Retina (tissue), 1 donor: ENCODE data around the gene SLC35F4.
A peak's percentile ranks its signal among the peaks of the same experiment; 100 is the strongest.

Source experiments
- DNase-seq: peaks from one replicate; pipeline ENCODE4 v3.0.0-alpha.2; 2016

The SLC35F4 gene

DNA sequence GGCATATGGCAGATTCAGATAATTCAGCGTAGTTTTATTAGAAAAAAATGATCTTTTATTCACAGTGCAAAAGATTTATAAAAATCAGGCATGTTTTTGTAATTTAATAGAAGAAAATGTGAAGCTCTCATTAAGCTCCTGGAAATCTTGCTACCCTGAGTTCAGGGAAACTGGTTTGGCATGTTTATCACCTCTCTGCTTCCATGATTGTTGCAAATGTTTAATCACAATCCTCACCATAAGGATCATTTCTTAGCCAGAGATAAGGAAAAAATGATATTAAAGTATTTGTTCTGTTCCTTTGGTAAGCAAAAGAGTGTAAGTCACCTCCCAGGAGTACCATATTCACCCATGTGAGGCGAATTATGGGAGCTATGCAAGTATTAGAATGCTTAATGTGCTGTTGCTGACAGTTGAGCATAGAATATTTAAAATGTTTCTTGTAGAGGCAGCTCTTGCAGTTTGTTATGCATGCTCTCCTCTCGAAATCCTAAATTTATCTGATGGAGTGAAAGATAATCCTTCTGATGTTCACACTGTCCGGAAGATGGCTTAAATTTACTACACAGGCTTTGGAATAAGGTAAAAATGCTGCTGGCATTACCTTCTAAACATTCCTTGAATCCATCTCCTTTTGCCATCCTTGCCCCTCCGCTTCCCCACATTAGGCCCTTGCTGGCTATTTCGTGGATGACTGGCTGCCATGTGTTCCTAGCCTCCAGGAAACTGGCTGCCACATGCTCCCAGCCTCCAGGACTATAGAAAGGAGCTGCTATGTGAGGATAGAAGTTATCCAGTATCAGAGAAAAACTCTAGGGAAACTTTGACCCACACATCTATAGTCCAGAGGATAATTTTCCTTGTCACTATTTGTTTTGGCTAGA lies 256.5 kb downstream of the SLC35F4 start:
- no peak for DNase-seq

DNA sequence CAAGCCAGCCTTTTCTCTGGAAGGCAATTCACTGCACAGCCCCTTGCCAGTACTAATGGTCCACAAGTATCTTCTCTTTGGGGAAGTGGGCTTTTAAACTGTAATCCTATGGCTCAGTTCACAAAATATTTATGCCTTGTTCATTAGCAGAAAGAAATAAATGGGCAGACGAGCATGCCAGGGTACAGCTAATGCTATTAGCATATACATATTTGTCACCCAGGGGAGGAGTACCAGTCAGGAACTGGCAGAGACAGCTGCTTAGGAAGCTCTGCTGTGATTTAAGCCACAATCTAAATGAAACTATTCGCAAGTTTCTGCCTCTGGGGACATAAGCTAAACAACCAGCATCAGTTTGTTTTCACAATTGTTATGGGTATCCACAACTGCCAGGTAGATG lies 258.8 kb downstream of the SLC35F4 start:
- DNase-seq, result no peak

DNA sequence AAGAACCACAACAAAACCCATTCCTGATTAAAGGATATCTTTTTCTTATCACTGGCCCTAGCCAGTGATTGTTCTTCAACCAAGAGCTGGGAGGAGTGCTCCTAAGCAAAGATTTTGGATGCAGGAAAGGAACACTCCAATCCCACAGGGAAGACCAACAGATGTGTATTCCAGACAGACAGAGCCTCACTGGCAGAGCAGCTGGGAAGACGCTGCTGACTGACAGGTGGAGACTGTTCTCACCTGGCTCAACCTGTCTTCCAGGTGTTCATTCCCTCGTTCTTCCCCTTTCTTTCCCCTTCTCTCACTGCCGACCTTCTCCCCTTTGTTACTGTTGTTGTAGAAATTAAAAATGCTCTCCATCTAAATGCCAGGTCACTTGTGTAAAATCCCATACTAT lies 282.5 kb downstream of the SLC35F4 start:
- no peak for DNase-seq

DNA sequence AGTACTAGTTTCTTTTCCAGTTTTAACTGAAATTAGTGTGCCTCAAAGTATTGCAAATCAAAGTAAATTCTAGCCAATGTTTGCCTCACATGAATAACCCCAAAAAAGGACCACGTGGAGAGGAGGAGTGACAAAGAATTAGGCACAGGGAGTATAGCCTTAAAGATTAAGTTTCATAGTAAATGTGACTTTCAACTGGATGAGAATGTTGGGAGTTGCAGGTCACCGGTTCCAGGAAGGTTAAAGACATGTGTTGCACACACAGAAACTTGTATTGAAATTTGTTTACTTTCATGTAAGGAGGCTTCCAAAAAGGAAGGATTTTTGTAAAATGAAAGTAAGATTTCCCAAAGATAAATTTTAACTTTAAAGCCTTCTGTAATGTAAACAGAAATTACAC lies 283.1 kb downstream of the SLC35F4 start:
- DNase-seq, result no peak

DNA sequence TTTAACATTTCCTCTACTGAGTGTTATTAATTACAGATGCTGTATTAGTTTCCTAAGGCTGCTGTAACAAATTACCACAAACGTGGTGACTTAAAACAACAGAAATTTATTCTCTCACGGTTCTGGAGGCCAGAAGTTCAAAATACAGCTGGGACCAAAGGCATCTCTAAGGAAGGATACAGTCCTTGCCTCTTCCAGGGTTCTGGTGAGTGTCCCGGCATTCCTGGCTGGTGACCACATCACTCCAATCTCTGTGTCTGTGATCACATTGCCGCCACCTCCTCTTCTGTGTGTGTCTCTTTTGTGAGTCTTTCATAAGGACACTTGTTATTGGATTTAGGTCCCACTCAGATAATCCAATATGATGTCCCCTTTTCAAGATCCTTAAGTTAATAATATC lies 287.1 kb downstream of the SLC35F4 start:
- no peak for DNase-seq

DNA sequence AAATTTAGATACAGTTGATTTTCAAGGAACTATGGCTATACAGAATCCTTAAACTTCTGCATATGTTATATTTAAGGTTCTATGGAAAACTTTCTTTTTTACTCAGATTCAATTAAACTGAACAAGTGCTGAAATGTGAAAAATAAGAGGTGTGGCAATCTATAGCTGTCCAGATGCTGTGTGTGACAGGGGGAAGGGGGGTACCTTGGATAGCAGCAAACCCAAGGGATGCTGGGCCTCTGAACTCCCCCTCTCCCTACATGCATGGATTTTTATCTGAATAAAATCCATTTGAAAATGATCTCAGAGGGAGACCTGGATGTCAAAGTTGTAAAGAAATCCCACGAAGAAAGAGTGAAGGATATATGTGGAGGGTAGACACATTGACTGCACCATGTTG lies 289.4 kb downstream of the SLC35F4 start:
- no peak for DNase-seq

DNA sequence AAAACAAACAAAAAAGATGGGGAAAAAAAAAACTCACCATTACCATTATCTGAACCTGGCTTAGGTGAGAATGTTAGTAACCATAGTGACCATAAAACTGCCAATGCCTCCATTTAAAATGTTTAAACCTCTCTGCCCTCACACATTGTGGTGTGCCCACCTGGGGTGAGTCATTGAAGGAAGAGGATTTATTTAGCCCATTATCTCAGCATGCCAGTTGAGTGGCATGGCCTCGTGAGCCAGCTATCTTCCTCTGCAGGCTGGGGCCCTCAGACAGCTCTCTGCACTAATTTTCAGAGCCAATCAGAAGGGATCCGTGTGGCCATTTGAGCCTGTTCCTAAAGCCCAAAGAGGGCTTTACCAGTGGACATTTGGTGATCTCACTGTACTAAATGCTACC lies 290.4 kb downstream of the SLC35F4 start:
- DNase-seq, result no peak

DNA sequence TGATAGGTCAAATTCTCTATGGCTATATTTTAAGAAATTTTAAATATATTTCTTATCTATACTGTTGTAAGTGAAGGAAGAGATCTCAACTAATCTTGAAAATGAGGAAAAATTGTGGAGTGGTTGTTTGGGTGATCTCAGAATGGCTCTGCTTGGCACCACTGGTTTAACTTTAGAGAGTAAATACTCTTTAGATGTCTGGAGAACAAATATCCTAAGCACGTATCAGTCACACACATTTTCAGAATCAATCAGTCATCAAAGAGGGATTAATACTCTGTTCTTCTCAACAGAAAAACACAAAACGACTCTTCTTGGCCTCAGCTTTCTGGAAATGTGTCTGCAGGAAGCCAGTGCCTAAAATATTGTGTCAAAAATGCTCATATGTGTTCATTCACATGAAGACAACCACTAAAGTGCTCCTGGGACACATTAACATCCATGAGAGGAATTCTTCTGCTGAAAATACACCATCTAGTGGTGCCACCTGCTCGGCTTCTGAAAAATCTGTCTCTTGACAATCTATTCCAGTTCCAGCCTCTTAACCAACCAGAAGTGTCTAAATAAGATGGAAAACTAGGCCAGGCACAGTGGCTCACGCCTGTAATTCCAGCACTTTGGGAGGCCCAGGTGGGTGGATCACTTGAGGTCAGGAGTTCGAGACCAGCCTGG lies 291.1 kb downstream of the SLC35F4 start:
- DNase-seq, result no peak

DNA sequence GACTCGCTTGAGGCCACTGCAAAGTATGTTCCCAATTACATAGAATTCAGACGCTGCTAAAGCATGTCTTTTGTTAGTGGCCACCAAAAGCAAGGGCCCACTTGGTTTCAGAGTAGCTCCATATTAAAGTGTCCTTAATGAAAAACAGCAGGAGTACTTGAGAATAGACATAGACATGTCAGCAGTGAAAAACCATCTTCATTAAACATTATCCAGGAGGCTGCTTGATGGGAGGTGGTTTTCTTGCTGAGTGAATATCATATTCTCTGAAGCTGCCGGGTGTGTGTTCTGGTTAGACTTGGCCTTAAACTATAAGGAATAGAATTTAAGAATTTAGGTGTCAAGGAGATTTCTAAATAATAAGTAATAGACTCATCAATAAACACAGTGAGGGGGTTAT lies 292.7 kb downstream of the SLC35F4 start:
- no peak for DNase-seq

DNA sequence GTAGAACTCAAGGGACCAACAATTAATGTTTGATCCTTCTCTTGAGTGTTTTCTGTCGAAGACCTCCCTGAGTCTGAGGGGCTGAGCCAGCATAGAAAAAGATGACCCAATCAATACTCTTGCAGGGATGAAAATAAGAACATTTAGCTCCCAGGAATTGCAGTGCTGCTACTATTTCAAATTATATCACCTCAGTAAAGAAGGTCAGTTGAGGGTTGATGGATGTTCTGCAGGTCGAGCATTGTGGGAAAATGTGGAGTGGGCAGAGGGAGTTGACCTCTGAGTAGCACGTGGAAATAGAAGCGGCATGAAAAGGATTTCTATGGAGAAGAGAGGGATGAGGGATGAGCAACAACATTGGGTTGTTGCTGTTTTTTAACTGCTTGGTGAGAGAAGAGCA lies 297.3 kb downstream of the SLC35F4 start:
- DNase-seq, result no peak

DNA sequence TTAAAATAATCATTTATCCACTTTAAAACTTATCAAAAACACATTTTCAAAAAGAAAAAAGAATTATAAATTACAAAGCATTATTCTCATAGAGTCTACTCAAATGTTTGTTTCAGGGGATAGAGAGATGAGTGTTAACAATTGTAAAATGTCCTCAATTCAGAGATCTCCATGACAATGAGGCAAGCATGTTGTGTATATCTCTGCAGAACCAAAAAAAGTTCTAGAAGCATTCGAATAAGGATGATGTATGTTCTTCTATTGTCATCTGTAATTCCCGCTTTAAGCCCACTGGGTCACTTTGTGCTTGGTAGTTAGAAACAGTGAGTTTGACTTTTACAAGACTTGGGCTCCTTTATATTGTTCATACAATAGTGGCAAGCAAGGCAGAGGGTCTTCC lies 298.7 kb downstream of the SLC35F4 start:
- DNase-seq, result no peak

DNA sequence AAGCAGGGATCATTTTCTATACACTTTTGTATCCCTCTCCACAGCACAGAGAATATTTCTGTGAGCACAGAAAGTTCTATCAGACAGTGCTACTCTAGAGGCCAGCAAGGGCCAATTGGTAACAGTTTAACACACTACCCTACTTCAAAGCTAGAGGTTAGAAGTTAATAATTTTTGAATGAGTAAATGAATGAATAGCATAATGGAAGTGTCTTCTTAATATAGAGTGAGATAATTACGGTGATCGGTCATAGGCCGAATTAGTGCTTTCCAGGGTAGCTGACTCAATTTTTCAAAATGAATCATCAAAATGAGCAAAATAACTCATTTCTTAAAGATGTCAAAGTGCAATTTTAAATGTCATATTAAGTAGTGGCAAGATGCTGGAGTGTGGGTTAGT lies 305.2 kb downstream of the SLC35F4 start:
- no peak for DNase-seq

DNA sequence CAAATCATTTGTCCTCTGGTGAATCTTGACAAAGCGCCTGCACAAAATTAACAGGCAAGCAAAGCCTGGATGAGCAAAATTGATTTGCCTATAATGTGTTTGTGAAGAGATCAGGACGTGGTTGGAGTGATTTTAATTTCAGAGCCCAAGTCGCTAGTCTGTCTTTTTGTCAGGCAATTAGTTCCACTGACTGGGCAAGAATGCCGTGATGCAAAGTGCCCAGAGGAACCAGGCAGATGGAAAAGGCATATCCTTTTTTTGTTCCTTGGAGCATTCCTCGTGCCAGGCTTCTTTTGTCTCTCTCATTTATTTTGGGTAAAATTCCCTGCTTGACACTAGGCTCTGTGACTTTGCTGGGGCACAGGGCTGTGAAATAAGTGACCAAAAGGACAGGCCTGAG lies 306.3 kb downstream of the SLC35F4 start:
- peak; percentile 86 for DNase-seq

DNA sequence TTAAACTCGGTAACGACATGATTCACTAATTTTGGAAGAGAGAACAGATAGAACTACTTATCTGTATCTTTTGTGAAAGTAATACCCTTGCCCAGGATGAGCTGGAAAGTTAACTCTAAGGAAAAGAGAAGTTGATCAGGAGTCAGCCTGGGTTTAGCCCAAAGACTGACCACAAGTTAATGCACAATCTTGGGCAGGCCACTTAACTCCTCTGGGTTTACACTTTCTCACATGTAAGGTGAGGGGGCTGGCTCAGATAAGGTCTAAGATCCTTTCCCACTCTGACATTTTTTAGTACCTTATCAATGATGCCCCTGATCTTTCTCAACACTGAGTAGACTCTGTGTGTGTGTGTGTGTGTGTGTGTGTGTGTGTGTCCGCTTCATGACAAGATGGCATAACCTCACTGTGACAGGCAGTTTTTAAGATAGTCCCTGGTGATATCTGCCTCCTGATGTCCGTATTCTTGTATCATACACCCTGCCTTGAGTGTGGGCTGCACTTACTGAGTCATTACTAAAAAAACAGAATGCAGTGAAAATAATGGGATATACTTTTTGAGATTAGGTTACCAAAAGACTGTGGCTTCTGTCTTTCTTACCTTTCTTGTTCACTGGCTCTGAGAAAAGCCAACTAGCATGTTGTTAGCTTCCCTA lies 316.0 kb downstream of the SLC35F4 start:
- no peak for DNase-seq

DNA sequence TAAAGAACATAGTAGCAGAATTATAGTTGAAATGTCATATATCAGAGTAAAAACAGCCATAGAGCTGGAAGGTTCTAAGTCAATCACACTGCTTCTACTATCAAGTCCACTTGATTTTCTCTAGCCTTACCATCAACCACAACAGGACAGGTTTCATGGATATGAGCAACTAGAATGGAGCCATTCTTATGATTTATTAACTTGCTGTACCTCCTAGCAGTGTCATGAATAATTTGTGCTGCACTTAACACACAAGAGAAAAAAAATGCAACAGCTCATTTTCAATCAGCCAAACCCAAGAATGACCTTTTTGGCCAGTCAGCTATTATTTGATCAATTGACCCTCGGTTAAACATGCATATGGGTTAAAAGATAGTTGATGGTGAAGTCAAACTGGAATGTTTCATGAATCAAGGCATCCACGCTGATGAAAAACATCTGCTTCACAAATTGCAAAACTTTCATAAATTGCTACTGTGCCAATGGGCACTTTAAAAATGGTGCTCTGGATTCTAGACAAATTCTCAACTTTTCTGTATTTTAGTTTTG lies 316.8 kb downstream of the SLC35F4 start:
- DNase-seq, result no peak

DNA sequence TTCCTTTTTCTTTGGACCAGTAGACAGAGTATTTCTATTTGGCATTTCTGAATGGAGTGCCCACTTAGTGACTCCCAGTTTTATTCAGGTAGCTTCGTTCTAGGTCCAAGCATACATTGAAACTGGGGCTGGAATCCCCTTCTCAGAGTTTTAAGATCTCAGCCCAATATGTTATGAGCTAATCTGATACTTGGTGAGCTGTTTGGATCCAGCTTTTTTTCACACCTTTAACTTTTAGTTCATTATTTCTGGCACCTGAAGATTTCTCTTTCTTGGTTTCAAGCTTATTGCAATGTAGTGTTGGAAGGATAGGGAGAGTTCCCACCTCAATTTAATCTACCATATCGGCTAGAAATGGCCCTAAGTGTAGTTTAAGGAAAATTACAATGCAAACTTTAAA lies 318.8 kb downstream of the SLC35F4 start:
- DNase-seq, result no peak

DNA sequence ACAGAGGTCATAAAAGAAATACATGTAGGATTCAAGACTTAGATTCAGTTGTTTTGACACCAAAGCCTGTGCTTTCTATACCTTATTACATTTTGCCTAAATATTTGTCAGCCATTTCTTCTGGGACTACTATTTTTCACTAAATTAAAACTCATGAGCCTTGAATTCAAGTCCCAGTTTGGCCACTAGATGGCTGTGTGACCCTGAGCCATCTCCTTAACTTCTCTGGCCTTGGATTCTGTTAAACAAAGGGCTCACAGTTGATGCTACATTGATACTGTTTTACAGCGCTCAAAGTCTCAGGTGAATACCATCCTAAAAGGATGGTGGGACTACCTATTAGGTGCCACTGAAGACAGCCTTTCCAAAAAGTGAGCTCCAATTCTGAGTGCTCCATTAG lies 332.7 kb downstream of the SLC35F4 start:
- peak; percentile 17 for DNase-seq

DNA sequence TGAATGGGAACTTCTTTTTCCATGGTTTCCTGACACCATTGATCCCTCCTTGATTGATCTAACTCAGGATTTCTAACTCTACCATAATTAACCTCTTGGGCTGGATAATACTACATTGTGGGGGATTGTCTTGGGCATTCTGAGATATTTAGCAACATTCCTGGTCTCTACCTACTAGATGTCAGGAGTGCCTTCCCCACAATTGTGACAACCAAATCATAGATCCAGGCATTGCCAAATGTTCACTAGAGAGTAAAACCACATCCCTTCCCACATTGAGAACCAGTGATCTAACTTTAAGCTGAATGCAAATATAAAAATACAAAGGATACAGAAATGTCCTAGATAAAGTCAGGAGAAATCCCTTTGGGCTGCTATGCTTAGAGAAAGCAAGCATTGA lies 335.3 kb downstream of the SLC35F4 start:
- DNase-seq, result no peak

DNA sequence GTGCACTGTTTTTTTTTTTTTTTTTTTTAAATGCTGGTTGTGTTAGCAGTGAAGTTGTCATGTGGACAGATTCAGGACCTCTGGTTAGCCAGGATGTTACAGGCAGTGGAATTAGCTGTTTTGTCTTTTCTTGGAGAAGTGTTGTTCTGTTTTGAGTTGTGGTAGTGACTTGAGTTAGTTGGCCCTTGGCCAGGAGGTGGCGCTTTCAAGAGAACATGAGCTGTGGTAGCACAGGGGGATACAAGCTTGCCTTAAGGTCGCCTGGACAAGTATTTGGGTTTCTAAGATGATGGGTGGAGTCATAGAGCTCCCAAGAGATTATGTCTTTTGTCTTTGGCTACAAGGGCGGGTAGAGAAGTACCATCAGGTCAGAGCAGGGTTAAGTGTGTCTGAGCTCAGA lies 338.9 kb downstream of the SLC35F4 start:
- DNase-seq, result no peak

DNA sequence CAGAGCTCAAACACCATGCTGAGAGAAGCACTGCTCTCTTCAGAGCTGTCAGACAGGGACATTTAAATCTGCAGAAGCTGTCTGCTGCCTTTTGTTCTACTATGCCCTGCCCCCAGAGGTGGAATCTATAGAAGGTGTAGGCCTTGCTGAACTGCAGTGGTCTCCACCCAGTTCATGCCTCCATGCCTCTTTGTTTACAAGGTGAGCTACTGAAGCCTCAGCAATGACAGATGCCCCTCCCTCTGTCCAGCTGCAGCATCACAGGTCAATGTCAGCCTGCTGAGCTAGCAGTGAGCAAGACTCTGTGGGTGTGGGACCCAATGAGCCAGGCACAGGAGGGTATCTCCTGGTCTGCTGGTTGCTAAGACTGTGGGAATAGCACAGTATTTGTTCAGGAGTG lies 346.8 kb downstream of the SLC35F4 start:
- no peak for DNase-seq
